HepG2 (cell line): Measurements from ENCODE around the gene LIPC. TPM values are rescaled to one million over a fixed set of nuclear protein-coding genes. Genes with fewer than 3 reads are reported as not detected.

Experiments used
- CSRNP1 ChIP-seq: sonication (generic); formaldehyde crosslinking; IDR thresholded peaks from 2 replicates; pipeline ENCODE4 v1.8.1; 2023; ENCODE audit warnings: mild to moderate bottlenecking, missing genetic modification reagents
- FOXK1 ChIP-seq: sonication (generic); formaldehyde crosslinking; IDR thresholded peaks from 2 replicates; pipeline ENCODE4 v1.4.0; 2020; ENCODE audit warnings: low read depth, missing genetic modification reagents, borderline replicate concordance
- HOXA5 ChIP-seq: sonication (generic); formaldehyde crosslinking; IDR thresholded peaks from 2 replicates; pipeline ENCODE4 v1.4.0; 2020; ENCODE audit warnings: missing genetic modification reagents
- ISL2 ChIP-seq: sonication (generic); formaldehyde crosslinking; IDR thresholded peaks from 2 replicates; pipeline ENCODE4 v1.5.0; 2020; ENCODE audit warnings: missing genetic modification reagents
- KAT2B ChIP-seq: fragments of 150-350 bp; IDR thresholded peaks from 2 replicates; pipeline ENCODE4 v1.6.1; 2014; ENCODE audit warnings: low read depth, low read length, borderline replicate concordance
- LBX2 ChIP-seq: sonication (generic); formaldehyde crosslinking; IDR thresholded peaks from 2 replicates; pipeline ENCODE4 v1.5.0; 2020; ENCODE audit warnings: missing genetic modification reagents, mild to moderate bottlenecking, borderline replicate concordance
- PREB ChIP-seq: sonication (generic); formaldehyde crosslinking; IDR thresholded peaks from 2 replicates; pipeline ENCODE4 v1.4.0; 2020; ENCODE audit warnings: missing genetic modification reagents
- RAD51 ChIP-seq: fragments of 450-650 bp; IDR thresholded peaks from 2 replicates; pipeline ENCODE4 v1.6.1; 2016; ENCODE audit warnings: borderline replicate concordance
- SOX5 ChIP-seq: IDR thresholded peaks from 2 replicates; pipeline ENCODE4 v1.6.1; 2016; ENCODE audit warnings: borderline replicate concordance
- SRSF9 ChIP-seq: fragments of 200-400 bp; formaldehyde crosslinking; IDR thresholded peaks from 2 replicates; pipeline ENCODE4 v1.6.1; 2018; ENCODE audit warnings: borderline replicate concordance, mild to moderate bottlenecking, low read depth, low read length; ENCODE audit not compliant: insufficient read depth, poor library complexity, severe bottlenecking
- ZBTB38 ChIP-seq: sonication (generic); formaldehyde crosslinking; IDR thresholded peaks from 2 replicates; pipeline ENCODE4 v1.5.1; 2020; ENCODE audit warnings: mild to moderate bottlenecking, missing genetic modification reagents
- ZFP41 ChIP-seq: sonication (generic); formaldehyde crosslinking; IDR thresholded peaks from 2 replicates; pipeline ENCODE4 v1.4.0; 2020; ENCODE audit warnings: mild to moderate bottlenecking, missing genetic modification reagents, borderline replicate concordance
- ZNF12 ChIP-seq: sonication (generic); formaldehyde crosslinking; IDR thresholded peaks from 2 replicates; pipeline ENCODE4 v1.5.0; 2020; ENCODE audit warnings: missing genetic modification reagents
- ZNF740 ChIP-seq: sonication (generic); formaldehyde crosslinking; IDR thresholded peaks from 2 replicates; pipeline ENCODE4 v1.4.0; 2020; ENCODE audit warnings: missing genetic modification reagents
- polyA plus RNA-seq, 8 experiments: library from polyadenylated mRNA; depleted of rRNA in 3 of 8; stranded (reverse) in 7 of 8; unstranded in 1 of 8; fragments of >200 nt; fragmentation: Illumina TruSeq in 4 of 8; extraction: Trizol in 4 of 8; gene quantifications; 2 replicates each; pipeline versions ENCODE4 v1.2.1 to v1.2.3, GENCODE V29; 2011 to 2016; ENCODE audit warnings: low read depth in 4 of 8, missing spikeins in 1 of 8, mixed read lengths in 1 of 8; ENCODE audit not compliant: insufficient read depth in 1 of 8
- total RNA-seq, 5 experiments: library from RNA; depleted of rRNA; stranded (reverse); fragments of >200 nt; fragmentation: Illumina TruSeq; extraction: Trizol; gene quantifications; 2 replicates each; pipeline ENCODE4 v1.2.3, GENCODE V29; 2016; ENCODE audit warnings: low read depth in 1 of 5
- TF ChIP-seq, protein P1 (sequence below): IDR thresholded peaks from 2 replicates; pipeline ENCODE4 v1.4.0; 2020; ENCODE audit warnings: mild to moderate bottlenecking, missing genetic modification reagents
- TF ChIP-seq, protein P2 (sequence below): sonication (generic); formaldehyde crosslinking; IDR thresholded peaks from 2 replicates; pipeline ENCODE4 v1.4.0; 2020; ENCODE audit warnings: missing genetic modification reagents
- TF ChIP-seq, protein P3 (sequence below): IDR thresholded peaks from 2 replicates; pipeline ENCODE4 v1.6.1; 2012; ENCODE audit warnings: low read depth, low read length, improper control_type of control experiment

The LIPC gene
- total and polyA plus RNA-seq, 2 of the 13 experiments (the other 11 are each of a cell fraction or from before 2014, with no cell fraction given), result 26.0 to 38.0 TPM

- TF ChIP-seq, protein P1, sequence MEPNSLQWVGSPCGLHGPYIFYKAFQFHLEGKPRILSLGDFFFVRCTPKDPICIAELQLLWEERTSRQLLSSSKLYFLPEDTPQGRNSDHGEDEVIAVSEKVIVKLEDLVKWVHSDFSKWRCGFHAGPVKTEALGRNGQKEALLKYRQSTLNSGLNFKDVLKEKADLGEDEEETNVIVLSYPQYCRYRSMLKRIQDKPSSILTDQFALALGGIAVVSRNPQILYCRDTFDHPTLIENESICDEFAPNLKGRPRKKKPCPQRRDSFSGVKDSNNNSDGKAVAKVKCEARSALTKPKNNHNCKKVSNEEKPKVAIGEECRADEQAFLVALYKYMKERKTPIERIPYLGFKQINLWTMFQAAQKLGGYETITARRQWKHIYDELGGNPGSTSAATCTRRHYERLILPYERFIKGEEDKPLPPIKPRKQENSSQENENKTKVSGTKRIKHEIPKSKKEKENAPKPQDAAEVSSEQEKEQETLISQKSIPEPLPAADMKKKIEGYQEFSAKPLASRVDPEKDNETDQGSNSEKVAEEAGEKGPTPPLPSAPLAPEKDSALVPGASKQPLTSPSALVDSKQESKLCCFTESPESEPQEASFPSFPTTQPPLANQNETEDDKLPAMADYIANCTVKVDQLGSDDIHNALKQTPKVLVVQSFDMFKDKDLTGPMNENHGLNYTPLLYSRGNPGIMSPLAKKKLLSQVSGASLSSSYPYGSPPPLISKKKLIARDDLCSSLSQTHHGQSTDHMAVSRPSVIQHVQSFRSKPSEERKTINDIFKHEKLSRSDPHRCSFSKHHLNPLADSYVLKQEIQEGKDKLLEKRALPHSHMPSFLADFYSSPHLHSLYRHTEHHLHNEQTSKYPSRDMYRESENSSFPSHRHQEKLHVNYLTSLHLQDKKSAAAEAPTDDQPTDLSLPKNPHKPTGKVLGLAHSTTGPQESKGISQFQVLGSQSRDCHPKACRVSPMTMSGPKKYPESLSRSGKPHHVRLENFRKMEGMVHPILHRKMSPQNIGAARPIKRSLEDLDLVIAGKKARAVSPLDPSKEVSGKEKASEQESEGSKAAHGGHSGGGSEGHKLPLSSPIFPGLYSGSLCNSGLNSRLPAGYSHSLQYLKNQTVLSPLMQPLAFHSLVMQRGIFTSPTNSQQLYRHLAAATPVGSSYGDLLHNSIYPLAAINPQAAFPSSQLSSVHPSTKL (CRISPR knock-in tag), result 0 out of 2 replicates have a peak, but pooled peaks have one; percentile 23
- TF ChIP-seq FOXK1 (CRISPR knock-in tag) (no peak), HOXA5 (CRISPR knock-in tag) (no peak), KAT2B (no peak), SOX5 (CRISPR knock-in tag) (peak; percentile 25; the same call in 1 of the 2 replicates), ZNF12 (CRISPR knock-in tag) (peak; percentile 89), ISL2 (CRISPR knock-in tag) (peak; percentile 83), ZFP41 (CRISPR knock-in tag) (no peak), SRSF9 (no peak), ZNF740 (CRISPR knock-in tag) (no peak), ZBTB38 (no peak), PREB (CRISPR knock-in tag) (no peak), RAD51 (no peak), LBX2 (no peak), CSRNP1 (CRISPR knock-in tag) (0 out of 2 replicates have a peak, but pooled peaks have one; percentile 43)
- TF ChIP-seq, protein P2, sequence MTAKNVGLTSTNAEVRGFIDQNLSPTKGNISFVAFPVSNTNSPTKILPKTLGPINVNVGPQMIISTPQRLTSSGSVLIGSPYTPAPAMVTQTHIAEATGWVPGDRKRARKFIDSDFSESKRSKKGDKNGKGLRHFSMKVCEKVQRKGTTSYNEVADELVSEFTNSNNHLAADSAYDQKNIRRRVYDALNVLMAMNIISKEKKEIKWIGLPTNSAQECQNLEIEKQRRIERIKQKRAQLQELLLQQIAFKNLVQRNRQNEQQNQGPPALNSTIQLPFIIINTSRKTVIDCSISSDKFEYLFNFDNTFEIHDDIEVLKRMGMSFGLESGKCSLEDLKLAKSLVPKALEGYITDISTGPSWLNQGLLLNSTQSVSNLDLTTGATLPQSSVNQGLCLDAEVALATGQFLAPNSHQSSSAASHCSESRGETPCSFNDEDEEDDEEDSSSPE, result no peak
- TF ChIP-seq, protein P3, sequence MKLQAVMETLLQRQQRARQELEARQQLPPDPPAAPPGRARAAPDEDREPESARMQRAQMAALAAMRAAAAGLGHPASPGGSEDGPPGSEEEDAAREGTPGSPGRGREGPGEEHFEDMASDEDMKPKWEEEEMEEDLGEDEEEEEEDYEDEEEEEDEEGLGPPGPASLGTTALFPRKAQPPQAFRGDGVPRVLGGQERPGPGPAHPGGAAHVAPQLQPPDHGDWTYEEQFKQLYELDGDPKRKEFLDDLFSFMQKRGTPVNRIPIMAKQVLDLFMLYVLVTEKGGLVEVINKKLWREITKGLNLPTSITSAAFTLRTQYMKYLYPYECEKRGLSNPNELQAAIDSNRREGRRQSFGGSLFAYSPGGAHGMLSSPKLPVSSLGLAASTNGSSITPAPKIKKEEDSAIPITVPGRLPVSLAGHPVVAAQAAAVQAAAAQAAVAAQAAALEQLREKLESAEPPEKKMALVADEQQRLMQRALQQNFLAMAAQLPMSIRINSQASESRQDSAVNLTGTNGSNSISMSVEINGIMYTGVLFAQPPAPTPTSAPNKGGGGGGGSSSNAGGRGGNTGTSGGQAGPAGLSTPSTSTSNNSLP, result 0 out of 2 replicates have a peak, but pooled peaks have one; percentile 12
Observed at GRCh38 chr15:58463815-58464650, 32.2 kb downstream of the LIPC start (continued).
